HEK293 (cell line): ENCODE results near the gene SUFU.

ENCODE experiments used
- CTCF ChIA-PET: fragments of 350-600 bp; formaldehyde crosslinking; extraction: SDS; loops from one replicate; lab custom pipeline; 2021; ENCODE audit warnings: antibody characterized with exemption; lab: Yijun Ruan, JAX
- POLR2A ChIA-PET: fragments of 300-600 bp; formaldehyde crosslinking; extraction: SDS; loops from one replicate; lab custom pipeline; 2020; ENCODE audit warnings: antibody characterized with exemption, inconsistent platforms; lab: Yijun Ruan, JAX
- H3K27ac ChIP-seq: fragments of 200-500 bp; sonication (Bioruptor generic); 2 replicates; pipeline ENCODE4 v1.5.1; 2014; ENCODE audit warnings: low read depth, low read length, control low read depth, inconsistent platforms; ENCODE audit errors: extremely low read depth
- H3K36me3 ChIP-seq, 2 experiments: fragments of 200-500 bp in 1 of 2; sonication (Bioruptor generic) in 1 of 2; 1 replicate in 1 of 2; 2 replicates in 1 of 2; pipeline ENCODE4 v1.5.1; 2014 to 2017; ENCODE audit warnings: inconsistent platforms in 2 of 2, low read length in 2 of 2; ENCODE audit not compliant: control insufficient read depth in 2 of 2, insufficient read depth in 1 of 2
- H3K4me1 ChIP-seq: fragments of 200-500 bp; sonication (Bioruptor generic); 2 replicates; pipeline ENCODE4 v1.5.1; 2014; ENCODE audit warnings: mild to moderate bottlenecking, low read length, inconsistent platforms; ENCODE audit not compliant: control insufficient read depth, insufficient read depth
- H3K4me3 ChIP-seq: 2 replicates; pipeline ENCODE4 v1.5.1; 2011; ENCODE audit warnings: low read depth, mild to moderate bottlenecking, control low read depth, low read length, moderate library complexity
- H3K9me3 ChIP-seq: fragments of 200-500 bp; sonication (Bioruptor generic); 2 replicates; pipeline ENCODE4 v1.5.1; 2014; ENCODE audit warnings: low read depth, low read length, inconsistent platforms; ENCODE audit not compliant: control insufficient read depth, insufficient read depth
- GLI2 ChIP-seq: fragments of 450-650 bp; formaldehyde crosslinking; IDR thresholded peaks from 2 replicates; pipeline ENCODE4; 2017; ENCODE audit warnings: missing biosample characterization, missing genetic modification characterization, low read depth, borderline replicate concordance
- KLF10 ChIP-seq: fragments of 450-650 bp; IDR thresholded peaks from 2 replicates; pipeline ENCODE4 v1.5.1; 2018; ENCODE audit warnings: missing biosample characterization, mild to moderate bottlenecking, missing genetic modification characterization
- TRIM28 ChIP-seq: IDR thresholded peaks from 2 replicates; pipeline ENCODE4 v1.6.1; 2011; ENCODE audit warnings: low read length, control low read depth, borderline replicate concordance
- ZBTB48 ChIP-seq: fragments of 450-650 bp; formaldehyde crosslinking; IDR thresholded peaks from 2 replicates; pipeline ENCODE4 v1.5.1; 2016; ENCODE audit warnings: missing biosample characterization, missing genetic modification characterization
- ZFP3 ChIP-seq: fragments of 450-650 bp; formaldehyde crosslinking; IDR thresholded peaks from 2 replicates; pipeline ENCODE4 v1.5.1; 2016; ENCODE audit warnings: low read depth, missing biosample characterization, missing genetic modification characterization
- ZNF112 ChIP-seq: fragments of 450-650 bp; formaldehyde crosslinking; IDR thresholded peaks from 2 replicates; pipeline ENCODE4 v1.5.0; 2017; ENCODE audit warnings: missing biosample characterization, missing genetic modification characterization
- ZNF132 ChIP-seq: fragments of 450-650 bp; formaldehyde crosslinking; IDR thresholded peaks from 2 replicates; pipeline ENCODE4 v1.5.1; 2017; ENCODE audit warnings: missing biosample characterization, missing genetic modification characterization, borderline replicate concordance
- ZNF175 ChIP-seq: fragments of 450-650 bp; formaldehyde crosslinking; IDR thresholded peaks from 2 replicates; pipeline ENCODE4 v1.5.1; 2016; ENCODE audit warnings: missing biosample characterization, missing genetic modification characterization
- ZNF423 ChIP-seq: fragments of 450-650 bp; formaldehyde crosslinking; IDR thresholded peaks from 2 replicates; pipeline ENCODE4 v1.5.1; 2016; ENCODE audit warnings: missing biosample characterization, missing genetic modification characterization
- ZNF501 ChIP-seq: fragments of 450-650 bp; formaldehyde crosslinking; IDR thresholded peaks from 2 replicates; pipeline ENCODE4 v1.5.1; 2016; ENCODE audit warnings: missing biosample characterization, missing genetic modification characterization
- ZNF544 ChIP-seq: fragments of 450-650 bp; formaldehyde crosslinking; IDR thresholded peaks from 2 replicates; pipeline ENCODE4 v1.5.0; 2017; ENCODE audit warnings: missing biosample characterization, missing genetic modification characterization
- ZNF600 ChIP-seq: fragments of 450-650 bp; formaldehyde crosslinking; IDR thresholded peaks from 2 replicates; pipeline ENCODE4 v1.5.1; 2016; ENCODE audit warnings: missing biosample characterization, missing genetic modification characterization
- ZNF621 ChIP-seq: fragments of 450-650 bp; formaldehyde crosslinking; IDR thresholded peaks from 2 replicates; pipeline ENCODE4 v1.5.1; 2017; ENCODE audit warnings: missing biosample characterization, missing genetic modification characterization
- ZNF76 ChIP-seq: fragments of 450-650 bp; formaldehyde crosslinking; IDR thresholded peaks from 2 replicates; pipeline ENCODE4; 2016; ENCODE audit warnings: low read depth, missing biosample characterization, missing genetic modification characterization, borderline replicate concordance
- ZNF785 ChIP-seq: fragments of 450-650 bp; formaldehyde crosslinking; IDR thresholded peaks from 2 replicates; pipeline ENCODE4 v1.5.1; 2016; ENCODE audit warnings: missing biosample characterization, missing genetic modification characterization
- ZNF843 ChIP-seq: fragments of 450-650 bp; formaldehyde crosslinking; IDR thresholded peaks from 2 replicates; pipeline ENCODE4 v1.5.1; 2016; ENCODE audit warnings: missing biosample characterization, missing genetic modification characterization
- ZSCAN23 ChIP-seq: fragments of 450-650 bp; formaldehyde crosslinking; IDR thresholded peaks from 2 replicates; pipeline ENCODE4 v1.5.1; 2016; ENCODE audit warnings: missing biosample characterization, missing genetic modification characterization
- TF ChIP-seq, protein P1 (sequence below): fragments of 450-650 bp; formaldehyde crosslinking; IDR thresholded peaks from 2 replicates; pipeline ENCODE4 v1.5.1; 2016; ENCODE audit warnings: missing biosample characterization, missing genetic modification characterization
- TF ChIP-seq, protein P2 (sequence below): fragments of 450-650 bp; formaldehyde crosslinking; IDR thresholded peaks from 2 replicates; pipeline ENCODE4 v1.5.1; 2016; ENCODE audit warnings: missing biosample characterization, missing genetic modification characterization
- TF ChIP-seq, protein P3 (sequence below): fragments of 450-650 bp; formaldehyde crosslinking; IDR thresholded peaks from 2 replicates; pipeline ENCODE4 v1.5.1; 2016; ENCODE audit warnings: missing biosample characterization, missing genetic modification characterization

The SUFU gene

DNA sequence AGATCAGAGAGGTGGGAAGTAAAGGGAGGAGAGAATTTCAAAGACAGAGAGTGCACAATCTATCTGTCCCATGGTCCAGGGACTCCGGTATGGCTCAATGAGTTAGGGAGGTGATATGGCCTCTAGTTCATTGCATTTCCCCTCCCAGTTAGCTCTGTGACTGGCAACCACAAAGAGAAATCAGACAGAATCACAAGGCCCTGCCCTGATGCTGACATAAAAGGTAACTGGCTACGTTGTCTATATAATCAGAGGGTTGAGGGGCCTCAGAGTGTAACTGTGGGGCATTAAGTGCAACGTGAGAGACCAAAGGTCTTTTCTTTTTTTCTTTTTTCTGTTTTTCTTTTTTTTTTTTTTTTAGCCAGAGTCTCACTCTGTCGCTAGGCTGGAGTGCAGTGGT is 45.1 kb upstream of the SUFU start:
- ChIA-PET CTCF (interaction anchor here (0.6 kb wide), 2 partner anchors 40 to 137 kb away, joined by 3 to 5 read pairs; no protein-coding TSS in a partner anchor), POLR2A (interaction anchor here (4.6 kb wide), 1 partner anchor 7 kb away, joined by 39 read pairs; the partner anchor contains the start of gene C10orf95)

DNA sequence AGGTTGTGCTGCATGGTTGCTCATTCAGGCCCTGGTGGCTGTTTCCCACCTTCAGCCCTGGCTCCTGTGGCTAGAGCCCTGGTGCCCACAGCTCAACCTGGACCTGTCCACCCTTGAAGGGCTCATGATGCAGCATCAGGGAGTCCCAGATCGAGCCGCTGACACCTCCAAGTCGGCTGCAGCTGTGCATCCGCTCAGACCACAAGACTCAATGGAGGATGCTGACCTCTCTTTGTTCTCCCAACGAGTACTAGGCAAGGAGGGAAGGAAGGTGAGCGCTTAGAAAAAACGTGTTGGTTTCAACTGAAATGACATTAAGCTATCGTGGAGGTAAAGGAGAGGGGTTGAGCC is 43.0 kb upstream of the SUFU start:
- no peak overlapping the region; the same call in 1 of the 2 replicates for H3K27ac ChIP-seq
- 0 out of 2 replicates have a peak, but pooled peaks cover 2% of the 10 kb centered on the region for H3K4me1 ChIP-seq
- no peak overlapping the region for H3K4me3 ChIP-seq
- H3K9me3 ChIP-seq: no peaks in the 10 kb centered on the region
- peaks cover 0 to 6% of the 10 kb centered on the region in 2 experiments; a peak in 2 of 3 replicates for H3K36me3 ChIP-seq
- CTCF ChIA-PET: interaction anchor here (0.7 to 3.9 kb wide), 5 partner anchors 18 to 231 kb away, joined by 3 to 17 read pairs (median 4); no protein-coding TSS in a partner anchor
- POLR2A ChIA-PET: interaction anchor here (0.7 to 4.6 kb wide), 6 partner anchors 9 to 65 kb away, joined by 3 to 39 read pairs (median 6); partner anchors contain the start of genes C10orf95, CUEDC2, FBXL15 and NFKB2
- no peak for TF ChIP-seq KLF10 (tag by site-specific recombination)
- no peak for TF ChIP-seq ZBTB48 (tag by site-specific recombination)
- TF ChIP-seq ZFP3 (tag by site-specific recombination): no peak
- TF ChIP-seq, protein P1, sequence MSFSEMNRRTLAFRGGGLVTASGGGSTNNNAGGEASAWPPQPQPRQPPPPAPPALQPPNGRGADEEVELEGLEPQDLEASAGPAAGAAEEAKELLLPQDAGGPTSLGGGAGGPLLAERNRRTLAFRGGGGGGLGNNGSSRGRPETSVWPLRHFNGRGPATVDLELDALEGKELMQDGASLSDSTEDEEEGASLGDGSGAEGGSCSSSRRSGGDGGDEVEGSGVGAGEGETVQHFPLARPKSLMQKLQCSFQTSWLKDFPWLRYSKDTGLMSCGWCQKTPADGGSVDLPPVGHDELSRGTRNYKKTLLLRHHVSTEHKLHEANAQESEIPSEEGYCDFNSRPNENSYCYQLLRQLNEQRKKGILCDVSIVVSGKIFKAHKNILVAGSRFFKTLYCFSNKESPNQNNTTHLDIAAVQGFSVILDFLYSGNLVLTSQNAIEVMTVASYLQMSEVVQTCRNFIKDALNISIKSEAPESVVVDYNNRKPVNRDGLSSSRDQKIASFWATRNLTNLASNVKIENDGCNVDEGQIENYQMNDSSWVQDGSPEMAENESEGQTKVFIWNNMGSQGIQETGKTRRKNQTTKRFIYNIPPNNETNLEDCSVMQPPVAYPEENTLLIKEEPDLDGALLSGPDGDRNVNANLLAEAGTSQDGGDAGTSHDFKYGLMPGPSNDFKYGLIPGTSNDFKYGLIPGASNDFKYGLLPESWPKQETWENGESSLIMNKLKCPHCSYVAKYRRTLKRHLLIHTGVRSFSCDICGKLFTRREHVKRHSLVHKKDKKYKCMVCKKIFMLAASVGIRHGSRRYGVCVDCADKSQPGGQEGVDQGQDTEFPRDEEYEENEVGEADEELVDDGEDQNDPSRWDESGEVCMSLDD: no peak
- no peak for TF ChIP-seq ZNF112 (tag by site-specific recombination)
- TF ChIP-seq ZNF785 (tag by site-specific recombination): no peak
- no peak for TF ChIP-seq ZSCAN23 (tag by site-specific recombination)
- no peak for TF ChIP-seq TRIM28

More for the DNA sequence above, 45.1 kb upstream of the SUFU start:
- TF ChIP-seq ZFP3 (tag by site-specific recombination) (no peak), ZNF600 (0 out of 2 replicates have a peak, but pooled peaks have one; percentile 29)
- TF ChIP-seq, all 188 proteins: peak for 1
- H3K4me1 ChIP-seq: 0 out of 2 replicates have a peak, but pooled peaks cover 2% of the 10 kb centered on the region
- H3K9me3 ChIP-seq: no peaks in the 10 kb centered on the region
- H3K27ac ChIP-seq: no peak overlapping the region
- H3K36me3 ChIP-seq: peaks cover 5 to 14% of the 10 kb centered on the region in 2 experiments; a peak in 2 of 3 replicates
- H3K4me3 ChIP-seq: no peak overlapping the region

DNA sequence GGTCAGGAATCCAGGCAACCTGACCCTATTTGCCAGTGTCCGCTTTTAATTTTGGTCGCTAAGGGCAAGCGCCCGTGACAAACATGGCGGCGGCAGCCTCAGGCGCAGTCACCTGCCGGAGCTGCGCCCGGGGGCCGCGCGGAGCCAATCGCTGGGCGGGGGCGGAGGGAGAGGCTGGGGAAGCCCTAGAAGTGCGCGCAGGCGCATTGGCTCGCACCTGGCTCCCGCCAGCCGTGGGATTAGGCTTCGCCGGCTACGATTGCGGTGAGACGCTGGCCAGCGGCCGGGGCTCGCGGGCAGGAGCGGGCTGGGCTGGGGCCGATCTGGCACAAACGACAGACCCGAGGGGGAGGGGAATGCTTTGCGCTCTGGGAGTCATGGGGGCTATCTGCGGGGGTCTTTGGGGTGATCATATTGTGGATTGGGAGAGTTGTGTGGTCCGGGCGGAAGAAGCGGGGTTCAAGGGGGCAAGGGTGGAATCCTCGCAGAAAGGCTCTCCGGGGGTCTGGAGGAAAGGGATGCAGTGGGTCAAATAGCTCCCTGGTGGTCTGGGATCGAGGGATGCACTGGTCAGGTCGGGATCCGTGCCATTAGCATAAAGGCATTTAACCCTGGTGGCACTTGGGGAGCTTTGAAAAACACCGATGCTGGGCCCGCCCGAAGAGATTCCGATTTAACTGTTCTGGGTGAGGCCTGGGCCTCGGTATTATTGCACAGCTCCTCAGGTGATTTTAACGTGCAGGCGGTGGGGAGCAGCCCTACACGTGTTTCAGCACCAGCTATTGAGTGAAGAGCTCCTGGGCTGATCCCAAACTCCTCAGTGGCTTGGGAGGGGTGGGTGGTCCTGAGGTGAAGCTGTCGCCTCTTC is 42.4 kb upstream of the SUFU start:
- no peak overlapping the region; the same call in 1 of the 2 replicates for H3K27ac ChIP-seq
- no peak for TF ChIP-seq GLI2
- TF ChIP-seq, protein P2, sequence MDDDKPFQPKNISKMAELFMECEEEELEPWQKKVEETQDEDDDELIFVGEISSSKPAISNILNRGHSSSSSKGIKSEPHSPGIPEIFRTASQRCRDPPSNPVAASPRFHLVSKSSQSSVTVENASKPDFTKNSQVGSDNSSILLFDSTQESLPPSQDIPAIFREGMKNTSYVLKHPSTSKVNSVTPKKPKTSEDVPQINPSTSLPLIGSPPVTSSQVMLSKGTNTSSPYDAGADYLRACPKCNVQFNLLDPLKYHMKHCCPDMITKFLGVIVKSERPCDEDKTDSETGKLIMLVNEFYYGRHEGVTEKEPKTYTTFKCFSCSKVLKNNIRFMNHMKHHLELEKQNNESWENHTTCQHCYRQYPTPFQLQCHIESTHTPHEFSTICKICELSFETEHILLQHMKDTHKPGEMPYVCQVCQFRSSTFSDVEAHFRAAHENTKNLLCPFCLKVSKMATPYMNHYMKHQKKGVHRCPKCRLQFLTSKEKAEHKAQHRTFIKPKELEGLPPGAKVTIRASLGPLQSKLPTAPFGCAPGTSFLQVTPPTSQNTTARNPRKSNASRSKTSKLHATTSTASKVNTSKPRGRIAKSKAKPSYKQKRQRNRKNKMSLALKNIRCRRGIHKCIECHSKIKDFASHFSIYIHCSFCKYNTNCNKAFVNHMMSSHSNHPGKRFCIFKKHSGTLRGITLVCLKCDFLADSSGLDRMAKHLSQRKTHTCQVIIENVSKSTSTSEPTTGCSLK (tag by site-specific recombination): no peak
- no peak for TF ChIP-seq ZNF132 (tag by site-specific recombination)
- no peak for TF ChIP-seq ZNF175
- 0 out of 2 replicates have a peak, but pooled peaks have one; percentile 77 for TF ChIP-seq ZNF501 (tag by site-specific recombination)
- no peak for TF ChIP-seq ZNF544 (tag by site-specific recombination)
- TF ChIP-seq ZNF621 (tag by site-specific recombination): no peak
- TF ChIP-seq, protein P3, sequence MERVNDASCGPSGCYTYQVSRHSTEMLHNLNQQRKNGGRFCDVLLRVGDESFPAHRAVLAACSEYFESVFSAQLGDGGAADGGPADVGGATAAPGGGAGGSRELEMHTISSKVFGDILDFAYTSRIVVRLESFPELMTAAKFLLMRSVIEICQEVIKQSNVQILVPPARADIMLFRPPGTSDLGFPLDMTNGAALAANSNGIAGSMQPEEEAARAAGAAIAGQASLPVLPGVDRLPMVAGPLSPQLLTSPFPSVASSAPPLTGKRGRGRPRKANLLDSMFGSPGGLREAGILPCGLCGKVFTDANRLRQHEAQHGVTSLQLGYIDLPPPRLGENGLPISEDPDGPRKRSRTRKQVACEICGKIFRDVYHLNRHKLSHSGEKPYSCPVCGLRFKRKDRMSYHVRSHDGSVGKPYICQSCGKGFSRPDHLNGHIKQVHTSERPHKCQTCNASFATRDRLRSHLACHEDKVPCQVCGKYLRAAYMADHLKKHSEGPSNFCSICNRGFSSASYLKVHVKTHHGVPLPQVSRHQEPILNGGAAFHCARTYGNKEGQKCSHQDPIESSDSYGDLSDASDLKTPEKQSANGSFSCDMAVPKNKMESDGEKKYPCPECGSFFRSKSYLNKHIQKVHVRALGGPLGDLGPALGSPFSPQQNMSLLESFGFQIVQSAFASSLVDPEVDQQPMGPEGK (tag by site-specific recombination): peak; percentile 99
- no peak for TF ChIP-seq ZNF423 (tag by site-specific recombination)
- peak; percentile 55; the same call in 1 of the 2 replicates for TF ChIP-seq ZNF843
- TF ChIP-seq ZNF76 (tag by site-specific recombination): peak; percentile 90

More for the DNA sequence above, 42.4 kb upstream of the SUFU start:
- H3K4me3 ChIP-seq: peak overlapping the region; percentile 21
- ChIA-PET POLR2A (interaction anchor here (0.5 to 4.6 kb wide), 10 partner anchors 10 to 403 kb away, joined by 3 to 39 read pairs (median 5); partner anchors contain the start of genes C10orf95, CUEDC2, FBXL15 and NFKB2), CTCF (interaction anchor here (0.6 to 3.9 kb wide), 12 partner anchors 9 to 231 kb away, joined by 3 to 17 read pairs (median 4); partner anchors contain the start of gene SUFU)
- 0 out of 2 replicates have a peak, but pooled peaks cover 2% of the 10 kb centered on the region for H3K4me1 ChIP-seq
- peaks cover 0 to 2% of the 10 kb centered on the region in 2 experiments; a peak in 2 of 3 replicates for H3K36me3 ChIP-seq
- H3K9me3 ChIP-seq: no peaks in the 10 kb centered on the region
